NCI-H345 (cell line): ENCODE results near the gene NTHL1.

ENCODE experiments used
- DNase-seq: peaks from one replicate; lab custom pipeline; 2025; lab: John Stamatoyannopoulos, UW

The NTHL1 gene

GRCh38 chr16:2008009-2008526 is 39.6 kb downstream of the NTHL1 start:
- no peak for DNase-seq

- no peak for DNase-seq
Observed at GRCh38 chr16:2007081-2007836, 40.4 kb downstream of the NTHL1 start.

DNA sequence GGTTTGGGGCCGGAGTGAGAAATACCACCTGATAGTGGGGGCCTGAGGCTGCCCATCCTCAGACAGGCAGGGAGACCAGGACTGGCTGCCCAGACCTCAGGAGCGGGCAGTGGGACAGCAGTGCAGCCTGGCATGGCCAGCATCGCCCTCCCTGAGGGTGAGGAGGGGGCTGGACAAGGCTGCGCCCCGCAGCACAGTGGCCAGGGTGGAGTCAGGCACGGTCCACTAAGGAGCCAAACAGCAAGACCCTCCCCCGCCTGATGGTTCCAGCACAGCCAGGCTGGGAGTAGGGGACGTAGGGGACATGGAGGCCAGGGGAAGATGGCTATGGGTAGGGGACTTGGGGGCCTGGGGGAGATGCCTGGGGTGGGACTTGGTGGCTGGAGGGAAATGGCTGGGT is 41.3 kb downstream of the NTHL1 start:
- no peak for DNase-seq

DNA sequence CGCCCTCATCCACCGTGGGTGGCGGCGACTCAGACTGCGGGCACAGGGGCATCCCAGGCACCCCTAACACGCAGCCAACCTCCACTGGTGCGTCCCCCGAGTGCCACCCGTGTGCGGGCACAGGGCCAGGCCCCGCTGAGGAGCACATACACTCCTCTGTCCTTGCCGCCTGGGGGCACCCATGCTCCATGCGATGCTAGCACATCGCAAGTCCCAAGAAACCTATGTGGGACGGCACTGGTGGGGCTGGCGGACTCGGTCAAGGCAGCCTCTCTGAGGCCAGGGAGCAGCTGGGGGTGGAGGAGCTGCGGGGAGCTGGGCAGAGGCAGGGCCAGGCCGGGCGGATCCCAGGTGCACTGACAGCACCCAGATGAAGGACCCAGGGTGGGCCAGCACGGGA is 42.0 kb downstream of the NTHL1 start:
- no peak for DNase-seq

DNA sequence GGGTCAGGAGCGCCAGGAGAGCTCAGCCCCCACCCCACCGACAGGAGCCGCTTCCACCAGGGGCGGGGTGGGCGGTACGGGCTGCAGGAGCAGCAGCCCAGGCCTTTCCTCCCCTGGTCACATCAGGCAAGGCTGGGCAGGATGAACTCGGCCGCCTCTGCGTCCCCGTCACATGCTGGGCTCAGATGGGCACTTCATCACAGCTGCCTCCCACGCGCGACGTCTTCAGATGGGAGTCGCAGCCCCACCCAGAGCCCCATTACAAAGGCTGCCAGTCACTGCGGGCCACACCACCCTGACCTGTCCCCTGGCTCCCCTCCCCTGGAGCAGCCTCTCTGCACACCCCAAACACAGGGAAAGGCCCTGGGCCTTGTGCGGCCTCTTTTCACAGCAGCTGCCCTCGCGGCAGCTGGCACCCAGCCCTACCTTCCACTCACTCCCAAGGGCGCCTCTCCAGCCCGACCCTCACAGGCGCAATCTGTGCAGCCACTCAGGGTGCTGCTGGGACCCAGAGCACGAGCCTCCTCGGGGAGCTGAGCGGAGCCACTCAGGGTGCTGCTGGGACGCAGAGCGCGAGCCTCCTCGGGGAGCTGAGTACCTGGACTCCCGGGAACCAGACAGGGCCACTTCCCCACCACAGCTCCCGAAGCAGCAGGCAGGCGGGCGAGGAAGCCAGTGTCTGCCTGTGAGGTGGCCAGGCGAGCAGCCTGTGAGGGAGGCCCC is 42.7 kb downstream of the NTHL1 start:
- no peak for DNase-seq

DNA sequence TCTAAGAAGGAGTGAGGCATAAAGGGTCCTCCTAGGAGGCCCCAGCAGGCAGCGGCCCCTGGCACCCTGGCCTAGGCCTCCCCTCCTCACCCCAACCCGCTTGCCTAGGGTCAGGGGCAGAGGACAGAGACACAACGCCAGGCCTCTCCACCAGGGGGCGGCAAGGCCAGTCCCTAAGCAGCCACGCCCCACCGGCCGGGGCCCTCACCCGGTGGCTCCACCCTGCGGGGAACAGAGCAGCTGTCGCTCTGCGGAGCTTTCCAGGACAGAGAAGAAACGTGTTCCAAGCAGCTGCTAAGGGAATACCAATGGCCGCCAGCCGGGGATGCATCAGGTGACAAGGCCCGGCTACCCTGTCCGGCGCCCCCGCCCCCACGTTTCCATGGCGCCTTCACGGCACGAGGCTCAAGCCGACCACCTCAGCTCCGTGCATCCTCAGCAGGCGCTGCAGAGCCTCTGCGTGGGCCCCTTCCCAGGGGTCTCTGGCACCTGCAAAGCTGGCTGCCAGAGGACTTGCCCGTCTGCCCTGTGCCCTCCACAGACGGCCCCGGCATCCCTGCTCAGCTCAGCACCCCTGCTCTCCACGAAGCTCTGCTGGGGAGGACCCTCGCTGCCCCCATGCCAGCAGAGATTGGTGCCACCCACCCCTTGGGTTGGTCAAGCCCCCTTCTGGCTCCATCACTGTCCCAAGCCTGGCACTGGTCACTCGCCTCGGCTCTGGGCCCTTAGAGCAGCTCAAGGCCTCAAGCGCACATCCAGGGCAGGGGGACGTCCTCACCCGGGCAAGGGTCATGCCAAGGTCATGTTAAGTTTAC is 43.6 kb downstream of the NTHL1 start:
- peak; percentile 94 for DNase-seq

DNA sequence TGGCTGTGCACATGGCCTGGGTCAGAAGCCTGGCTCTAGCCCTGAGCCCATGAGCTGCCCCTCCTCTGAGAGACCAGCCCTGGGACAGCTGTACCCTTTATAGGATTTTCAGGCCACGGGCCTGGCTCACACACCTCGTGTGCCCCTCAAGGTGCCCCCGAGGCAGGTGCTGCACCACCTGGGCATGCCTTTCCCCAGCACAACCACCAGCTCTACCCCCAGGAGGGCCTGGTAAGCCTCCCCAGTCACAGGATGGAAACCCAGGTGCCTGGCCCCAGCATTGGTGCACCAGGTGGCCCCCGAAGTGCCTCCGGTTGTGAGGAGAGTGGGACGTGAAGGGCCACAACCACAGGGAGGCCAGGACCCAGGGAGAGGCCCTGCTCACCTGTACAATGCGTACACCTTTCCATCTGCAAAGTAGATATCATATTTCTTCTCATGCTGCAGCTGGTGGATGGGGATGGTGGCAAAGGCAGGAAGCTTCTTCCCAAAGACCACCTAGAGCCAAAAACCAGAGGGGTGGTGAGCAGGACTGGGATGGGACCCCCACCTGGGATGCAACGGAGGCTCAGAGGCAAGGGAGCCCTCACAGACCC is 44.3 kb downstream of the NTHL1 start:
- DNase-seq, result no peak

DNA sequence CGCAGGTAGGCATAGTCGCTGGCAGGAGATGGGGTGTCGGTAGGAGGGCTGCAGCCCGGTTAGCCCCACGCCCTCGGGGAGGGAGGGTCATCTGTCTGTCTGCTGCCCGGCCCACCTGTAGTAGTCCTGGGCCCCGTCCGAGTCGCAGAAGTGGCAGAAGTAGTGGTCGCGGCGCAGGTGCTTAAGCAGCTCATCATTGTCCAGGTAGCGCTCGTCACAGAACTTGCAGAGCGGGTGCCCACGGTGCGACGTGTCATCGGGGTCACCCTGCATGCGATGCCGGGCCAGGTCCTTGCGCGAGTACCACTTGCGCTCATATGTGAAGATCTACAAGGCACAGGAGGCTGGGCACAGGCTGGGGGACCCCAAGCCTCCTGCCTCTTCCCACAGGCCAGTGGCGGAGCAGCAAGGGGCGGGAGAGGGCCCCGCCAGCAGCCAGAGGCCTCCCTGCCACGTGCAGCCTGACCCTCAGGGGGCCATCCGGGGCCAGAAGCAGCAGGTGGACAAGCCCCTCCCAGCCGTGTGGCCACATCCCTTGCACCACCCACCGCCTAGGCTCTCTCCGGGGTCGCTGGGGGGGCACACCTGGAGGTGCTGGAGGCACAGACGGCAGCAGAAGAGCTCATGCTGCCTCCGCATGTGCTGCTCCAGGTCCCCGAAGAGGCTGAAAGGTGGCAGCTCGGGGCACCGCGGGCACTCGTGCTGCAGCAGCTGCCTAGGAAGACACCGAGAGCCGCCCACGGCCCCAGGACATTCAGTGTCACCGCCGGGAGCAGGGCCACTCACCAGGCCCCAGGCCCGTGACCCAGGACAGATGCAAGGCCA is 45.0 kb downstream of the NTHL1 start:
- DNase-seq, result no peak

GRCh38 chr16:2001456-2002355 is 45.9 kb downstream of the NTHL1 start:
- DNase-seq, result no peak

GRCh38 chr16:2001035-2001434 is 46.6 kb downstream of the NTHL1 start:
- DNase-seq, result no peak

DNA sequence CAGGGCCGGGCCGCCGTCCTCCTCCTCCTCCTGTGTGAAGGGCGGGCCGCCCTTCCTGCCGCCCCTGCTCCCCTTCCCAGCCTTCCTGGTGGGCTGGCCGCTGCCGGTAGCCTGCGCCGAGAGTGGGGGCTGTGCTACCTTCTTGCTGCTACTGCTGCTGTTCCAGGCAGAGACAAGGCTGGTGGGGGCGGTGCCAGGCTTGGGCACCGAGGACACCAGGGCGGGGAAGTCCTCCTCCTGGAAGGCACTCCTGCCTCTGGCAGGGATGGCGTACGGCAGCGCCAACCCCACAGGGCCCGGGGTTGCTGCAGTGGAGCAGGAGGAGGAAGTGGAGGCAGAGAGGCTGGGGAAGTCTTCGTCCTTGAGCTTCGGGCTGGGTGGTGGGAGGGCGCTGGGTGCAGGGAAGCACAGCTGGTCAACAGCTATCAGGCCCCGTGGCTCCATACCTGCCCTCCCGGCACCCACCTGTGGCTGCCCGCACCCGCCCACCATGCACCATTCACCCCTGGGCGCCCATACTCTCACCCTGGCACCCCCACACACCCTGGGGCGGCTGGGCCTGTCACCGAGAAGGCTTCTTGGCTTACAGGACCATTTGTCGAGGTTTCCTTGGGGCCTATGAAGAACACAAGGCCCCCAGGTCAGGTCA is 47.6 kb downstream of the NTHL1 start:
- no peak for DNase-seq

DNA sequence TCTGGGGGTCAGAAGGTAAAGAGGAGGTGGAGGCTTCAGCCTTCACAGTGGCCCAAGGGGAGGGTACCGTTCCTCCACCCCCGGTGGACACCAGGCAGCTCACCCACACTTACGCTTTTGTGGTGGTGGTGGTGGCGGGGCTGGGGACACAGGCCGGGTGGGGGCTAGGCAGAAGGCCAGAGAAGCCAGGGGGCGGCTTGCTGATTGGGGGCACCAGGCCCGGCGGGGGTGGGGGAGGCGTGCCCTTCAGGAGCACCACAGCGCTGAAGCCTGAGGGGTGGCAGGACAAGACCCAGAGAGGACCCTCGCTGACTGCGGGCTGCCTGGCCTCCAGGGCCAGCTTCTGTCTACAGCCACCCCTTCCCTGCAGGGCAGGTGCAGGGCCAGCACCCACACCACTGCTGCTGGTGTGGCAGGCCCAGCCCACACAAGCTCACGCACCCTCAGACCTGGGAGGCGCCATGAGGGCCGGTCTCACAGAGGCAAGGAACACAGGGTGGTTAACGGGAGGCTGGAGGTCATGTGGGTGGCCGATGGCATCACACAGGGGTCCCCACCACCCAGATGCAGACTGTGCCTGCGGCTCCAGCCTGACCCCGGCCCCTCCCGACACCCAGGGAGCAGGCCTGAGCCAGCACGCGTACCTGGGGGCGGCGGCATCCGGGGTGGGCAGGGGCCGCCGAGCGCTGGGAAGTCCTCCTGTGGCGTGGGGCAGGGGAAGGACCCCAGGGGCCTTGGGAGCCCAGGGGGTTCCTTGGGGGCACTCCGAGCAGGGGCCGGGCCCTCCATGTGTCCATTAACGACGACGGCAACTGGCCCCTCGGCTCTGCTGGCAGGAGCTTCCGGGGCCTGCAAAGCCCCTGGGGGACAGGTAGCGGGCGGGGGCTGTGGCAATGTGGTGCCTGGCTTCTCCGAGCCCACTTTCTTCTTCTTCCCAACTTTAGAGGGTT is 48.5 kb downstream of the NTHL1 start:
- DNase-seq, result no peak

- no peak for DNase-seq
Observed at GRCh38 chr16:1998360-1998835, 49.2 kb downstream of the NTHL1 start.

GRCh38 chr16:1997494-1998359 is 49.9 kb downstream of the NTHL1 start:
- no peak for DNase-seq

DNA sequence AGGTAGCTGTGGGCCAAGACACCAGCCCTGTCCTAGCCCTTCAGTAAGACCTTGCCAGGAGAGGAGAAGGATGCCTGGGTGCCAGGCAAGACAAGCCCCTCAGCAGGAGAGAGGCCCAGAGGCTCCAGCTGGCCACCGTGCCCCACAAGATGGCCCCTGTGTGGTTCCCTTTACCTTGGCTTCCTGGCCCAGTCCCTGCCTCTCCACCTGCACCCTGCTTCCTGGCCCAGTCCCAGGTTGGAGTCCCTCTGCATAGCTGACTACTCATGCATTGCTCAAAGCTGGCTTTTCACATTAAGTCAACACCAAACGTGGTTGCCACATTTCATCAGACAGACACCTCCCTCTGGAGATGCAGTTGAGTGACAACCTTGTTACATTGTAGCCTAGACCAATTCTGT is 53.9 kb downstream of the NTHL1 start:
- DNase-seq, result no peak

DNA sequence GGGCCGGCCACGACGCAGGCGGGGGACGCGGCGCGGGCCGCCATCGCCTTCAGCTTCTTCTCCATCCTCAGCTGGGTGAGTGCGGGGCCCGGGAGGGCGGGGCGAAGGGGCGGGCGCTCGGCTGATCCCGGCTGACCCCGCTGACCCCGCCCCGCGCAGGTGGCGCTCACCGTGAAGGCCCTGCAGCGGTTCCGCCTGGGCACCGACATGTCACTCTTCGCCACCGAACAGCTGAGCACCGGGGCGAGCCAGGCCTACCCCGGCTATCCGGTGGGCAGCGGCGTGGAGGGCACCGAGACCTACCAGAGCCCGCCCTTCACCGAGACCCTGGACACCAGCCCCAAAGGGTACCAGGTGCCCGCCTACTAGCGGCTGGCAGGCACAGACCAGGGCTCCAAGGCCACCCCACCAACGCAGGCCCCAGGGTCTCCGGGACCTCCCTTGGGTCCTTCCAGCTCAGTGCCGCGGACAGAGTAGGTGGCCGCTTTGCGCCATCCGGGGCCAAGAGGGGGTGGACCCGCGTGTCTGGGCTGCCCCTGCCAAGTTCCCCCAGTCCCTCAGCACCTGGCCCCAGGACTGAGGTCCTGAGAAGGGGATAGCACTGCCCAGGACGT is 54.8 kb downstream of the NTHL1 start:
- DNase-seq, result no peak
